MM.1S (cell line): Measurements from ENCODE around the gene STN1.

Experiments
- DNase-seq: peaks from one replicate; pipeline ENCODE4 v3.0.0-alpha.2; 2015
- H2AFZ ChIP-seq: fragments of 300-600 bp; sonication (generic); 2 replicates; pipeline ENCODE4 v1.6.0; 2016; ENCODE audit warnings: antibody characterized with exemption, low read length
- H3F3A ChIP-seq: fragments of 300-600 bp; sonication (generic); 2 replicates; pipeline ENCODE4 v1.6.1; 2016; ENCODE audit warnings: mild to moderate bottlenecking, antibody characterized with exemption, low read length, moderate library complexity, mixed read lengths; ENCODE audit not compliant: insufficient read depth
- H3K27ac ChIP-seq: fragments of 300-600 bp; sonication (generic); 2 replicates; pipeline ENCODE4 v1.5.1; 2016; ENCODE audit warnings: mild to moderate bottlenecking, low read length
- H3K27me3 ChIP-seq: fragments of 300-600 bp; sonication (generic); replicated peaks from 2 replicates; pipeline ENCODE4 v1.6.0; 2016; ENCODE audit warnings: low read length; ENCODE audit not compliant: insufficient read depth
- H3K36me3 ChIP-seq: fragments of 300-600 bp; sonication (generic); replicated peaks from 2 replicates; pipeline ENCODE4 v1.6.1; 2016; ENCODE audit warnings: mild to moderate bottlenecking, low read length, mixed read lengths; ENCODE audit not compliant: insufficient read depth
- H3K4me1 ChIP-seq: fragments of 300-600 bp; sonication (generic); 2 replicates; pipeline ENCODE4 v1.6.1; 2016; ENCODE audit warnings: low read length, mixed read lengths
- H3K4me2 ChIP-seq: fragments of 300-600 bp; sonication (generic); 2 replicates; pipeline ENCODE4 v1.6.0; 2016; ENCODE audit warnings: low read depth, low read length
- H3K4me3 ChIP-seq: fragments of 300-600 bp; sonication (generic); 2 replicates; pipeline ENCODE4 v1.5.1; 2016; ENCODE audit warnings: low read length, mixed read lengths
- H3K79me2 ChIP-seq: fragments of 300-600 bp; sonication (generic); 2 replicates; pipeline ENCODE4 v1.6.1; 2016; ENCODE audit warnings: mixed run types, low read length, mixed read lengths
- H3K9ac ChIP-seq: fragments of 300-600 bp; sonication (generic); 2 replicates; pipeline ENCODE4 v1.6.1; 2016; ENCODE audit warnings: low read length, mixed read lengths
- H3K9me2 ChIP-seq: fragments of 300-600 bp; sonication (generic); replicated peaks from 2 replicates; pipeline ENCODE4 v1.6.1; 2016; ENCODE audit warnings: mild to moderate bottlenecking, low read length, mixed read lengths; ENCODE audit not compliant: insufficient read depth
- H3K9me3 ChIP-seq: fragments of 300-600 bp; sonication (generic); replicated peaks from 2 replicates; pipeline ENCODE4 v1.6.1; 2016; ENCODE audit warnings: mild to moderate bottlenecking, low read length, mixed read lengths; ENCODE audit not compliant: insufficient read depth
- H4K20me1 ChIP-seq: fragments of 300-600 bp; sonication (generic); 2 replicates; pipeline ENCODE4 v1.6.1; 2016; ENCODE audit warnings: mild to moderate bottlenecking, low read length, moderate library complexity, mixed read lengths; ENCODE audit not compliant: insufficient read depth
- EZH2 ChIP-seq: fragments of 300-600 bp; sonication (generic); optimal IDR thresholded peaks from 2 replicates; pipeline ENCODE3; 2017; ENCODE audit warnings: low read depth, mild to moderate bottlenecking, antibody characterized with exemption, low read length, mixed read lengths
- EZH2phosphoT487 ChIP-seq: fragments of 300-600 bp; sonication (generic); IDR thresholded peaks from 2 replicates; pipeline ENCODE4 v1.6.1; 2018; ENCODE audit warnings: antibody characterized with exemption, low read length
- TF ChIP-seq, protein P1 (sequence below): fragments of 300-600 bp; sonication (generic); IDR thresholded peaks from 2 replicates; pipeline ENCODE4 v1.5.1; 2016; ENCODE audit warnings: antibody characterized with exemption, low read length, mixed read lengths

Gene STN1

DNA sequence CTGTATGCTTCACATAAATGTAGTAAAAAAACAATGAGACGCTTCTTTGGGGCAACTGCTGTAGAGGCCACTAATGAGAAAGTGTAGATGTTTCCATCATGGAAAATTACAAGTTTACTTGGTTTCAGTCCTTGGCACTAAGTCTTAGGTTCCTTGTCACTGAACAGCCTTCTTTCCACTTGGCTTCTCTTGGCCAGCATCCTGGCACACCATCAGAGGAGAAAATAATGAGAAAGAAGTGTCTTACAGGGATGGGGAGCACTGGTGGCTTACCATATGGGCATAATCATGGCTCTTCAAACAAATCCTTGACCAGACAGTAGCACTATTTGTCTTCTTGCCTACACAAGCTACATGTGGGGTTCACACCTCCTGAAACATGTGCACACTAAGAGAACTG lies 40.1 kb downstream of the STN1 start:
- H3K79me2 ChIP-seq: no peaks in the 10 kb centered on the region
- peaks cover 4% of the 10 kb centered on the region; the same call in 1 of the 2 replicates for H3K4me1 ChIP-seq
- no peaks in the 10 kb centered on the region for H3K9me3 ChIP-seq
- no peaks in the 10 kb centered on the region for H3F3A ChIP-seq
- H4K20me1 ChIP-seq: no peaks in the 10 kb centered on the region
- no peak for DNase-seq
- H3K36me3 ChIP-seq: no peaks in the 10 kb centered on the region
- no peak overlapping the region for H3K4me2 ChIP-seq
- H3K27me3 ChIP-seq: no peaks in the 10 kb centered on the region
- no peak for TF ChIP-seq EZH2
- TF ChIP-seq, protein P1, sequence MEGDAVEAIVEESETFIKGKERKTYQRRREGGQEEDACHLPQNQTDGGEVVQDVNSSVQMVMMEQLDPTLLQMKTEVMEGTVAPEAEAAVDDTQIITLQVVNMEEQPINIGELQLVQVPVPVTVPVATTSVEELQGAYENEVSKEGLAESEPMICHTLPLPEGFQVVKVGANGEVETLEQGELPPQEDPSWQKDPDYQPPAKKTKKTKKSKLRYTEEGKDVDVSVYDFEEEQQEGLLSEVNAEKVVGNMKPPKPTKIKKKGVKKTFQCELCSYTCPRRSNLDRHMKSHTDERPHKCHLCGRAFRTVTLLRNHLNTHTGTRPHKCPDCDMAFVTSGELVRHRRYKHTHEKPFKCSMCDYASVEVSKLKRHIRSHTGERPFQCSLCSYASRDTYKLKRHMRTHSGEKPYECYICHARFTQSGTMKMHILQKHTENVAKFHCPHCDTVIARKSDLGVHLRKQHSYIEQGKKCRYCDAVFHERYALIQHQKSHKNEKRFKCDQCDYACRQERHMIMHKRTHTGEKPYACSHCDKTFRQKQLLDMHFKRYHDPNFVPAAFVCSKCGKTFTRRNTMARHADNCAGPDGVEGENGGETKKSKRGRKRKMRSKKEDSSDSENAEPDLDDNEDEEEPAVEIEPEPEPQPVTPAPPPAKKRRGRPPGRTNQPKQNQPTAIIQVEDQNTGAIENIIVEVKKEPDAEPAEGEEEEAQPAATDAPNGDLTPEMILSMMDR: no peak
- no peak for TF ChIP-seq EZH2phosphoT487
- no peaks in the 10 kb centered on the region for H3K9me2 ChIP-seq
- H3K27ac ChIP-seq: no peak overlapping the region
- no peak overlapping the region for H3K9ac ChIP-seq
- H3K4me3 ChIP-seq: no peak overlapping the region
- no peak overlapping the region for H2AFZ ChIP-seq

GRCh38 chr10:103876155-103876554 lies 41.8 kb downstream of the STN1 start:
- Histone ChIP-seq H3K4me3 (no peak overlapping the region), H3K4me2 (no peak overlapping the region), H3K4me1 (no peaks in the 10 kb centered on the region), H3K9ac (no peak overlapping the region), H3K27me3 (no peaks in the 10 kb centered on the region), H2AFZ (no peak overlapping the region), H3K36me3 (no peaks in the 10 kb centered on the region), H3K27ac (no peak overlapping the region), H3K9me3 (no peaks in the 10 kb centered on the region), H3F3A (no peaks in the 10 kb centered on the region), H4K20me1 (no peaks in the 10 kb centered on the region), H3K79me2 (no peaks in the 10 kb centered on the region), H3K9me2 (no peaks in the 10 kb centered on the region)
- DNase-seq: no peak
- TF ChIP-seq, protein P1: no peak
- TF ChIP-seq EZH2phosphoT487: no peak
- no peak for TF ChIP-seq EZH2

DNA sequence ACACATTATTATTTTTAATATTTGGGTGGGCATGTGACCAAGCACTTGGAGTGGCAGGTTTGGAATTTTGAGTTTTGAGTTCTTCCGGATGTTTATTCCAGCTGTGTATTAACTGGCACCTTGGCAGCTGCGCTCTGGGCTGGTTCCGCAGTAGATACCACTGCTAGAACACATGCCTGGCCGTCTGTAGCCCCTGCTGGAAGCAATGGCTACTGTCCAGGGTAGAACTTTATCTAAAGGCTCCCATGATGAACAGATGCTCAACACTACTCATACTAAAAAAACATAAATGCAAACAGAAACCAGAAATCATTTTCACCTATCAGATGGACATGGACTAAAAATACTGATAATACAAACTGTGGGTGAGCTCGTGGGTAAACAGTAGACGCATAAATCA lies 43.3 kb downstream of the STN1 start:
- H3K9me3 ChIP-seq: no peaks in the 10 kb centered on the region
- no peak for TF ChIP-seq EZH2phosphoT487
- TF ChIP-seq EZH2: no peak
- TF ChIP-seq, protein P1: no peak
- no peak overlapping the region for H3K9ac ChIP-seq
- H3K4me2 ChIP-seq: no peak overlapping the region
- no peak overlapping the region for H2AFZ ChIP-seq
- no peak for DNase-seq
- H3F3A ChIP-seq: no peaks in the 10 kb centered on the region; the same call in 1 of the 2 replicates
- no peak overlapping the region for H3K27ac ChIP-seq
- H3K4me1 ChIP-seq: no peaks in the 10 kb centered on the region
- H3K36me3 ChIP-seq: no peaks in the 10 kb centered on the region
- no peaks in the 10 kb centered on the region for H3K27me3 ChIP-seq
- no peaks in the 10 kb centered on the region for H4K20me1 ChIP-seq
- H3K4me3 ChIP-seq: no peak overlapping the region
- H3K79me2 ChIP-seq: no peaks in the 10 kb centered on the region
- H3K9me2 ChIP-seq: no peaks in the 10 kb centered on the region
